H1 (cell line): ENCODE data around the gene SLC24A4.

Experiments used
- BACH1 ChIP-seq: IDR thresholded peaks from 2 replicates; pipeline ENCODE4 v1.6.1; 2012; ENCODE audit warnings: low read length, improper control_type of control experiment
- POLR2A ChIP-seq, 2 experiments: IDR thresholded peaks; 1 replicate in 1 of 2; 2 replicates in 1 of 2; pipeline ENCODE4 v1.6.1; 2011; ENCODE audit warnings: low read depth in 2 of 2, low read length in 2 of 2, mild to moderate bottlenecking in 2 of 2; ENCODE audit errors: control extremely low read depth in 1 of 2

GRCh38 chr14:92475037-92475436 lies 152.1 kb downstream of the SLC24A4 start:
- TF ChIP-seq BACH1 (no peak), POLR2A (IDR thresholded peaks at IDR 0.05; ENCODE audit: control extremely low read depth in 1 of 2, low read depth in 2 of 2, low read length in 2 of 2) (no peak)
